ENCODE measurements around the gene STK17A. TPM values are rescaled to one million over a fixed set of nuclear protein-coding genes. Genes with fewer than 3 reads are reported as not detected.

Gene STK17A
- total RNA-seq, 2 donors from 2014 or later, result 15.6 to 18.4 TPM

- no peaks in the 10 kb centered on the region for H3K36me3 ChIP-seq (ENCODE audit: control insufficient read depth, insufficient read depth, low read length)
- no peak for TF ChIP-seq CTCF (conservative IDR thresholded peaks at IDR 0.05)
- H3K9me3 ChIP-seq (ENCODE audit: control insufficient read depth, low read length), result no peaks in the 10 kb centered on the region
- H3K4me1 Mint-ChIP-seq, result peaks cover 7% of the 10 kb centered on the region
- no peak overlapping the region for H3K4me3 ChIP-seq (ENCODE audit: low read length)
- no peak for DNase-seq
- H3K27ac Mint-ChIP-seq, result no peak overlapping the region
- H3K9me3 Mint-ChIP-seq, result no peaks in the 10 kb centered on the region
- peaks cover 1% of the 10 kb centered on the region for H3K27me3 Mint-ChIP-seq (ENCODE audit: insufficient read depth)
- no peak overlapping the region for H3K9ac ChIP-seq (ENCODE audit: extremely low read depth, low read length, poor library complexity, severe bottlenecking)
- H3K36me3 Mint-ChIP-seq (ENCODE audit: low read depth), result no peaks in the 10 kb centered on the region
- no peak overlapping the region for H3K4me3 Mint-ChIP-seq
- no peaks in the 10 kb centered on the region for H3K27me3 ChIP-seq (ENCODE audit: control insufficient read depth, insufficient read depth, low read length, poor library complexity, severe bottlenecking)
- WGBS, 2 experiments (ENCODE audit: insufficient coverage in 1 of 2, insufficient read length in 1 of 2), result 98% methylated on average over 3 of the region's 3 CpGs; no CpG with 5 or more reads in 1 of the 2 experiments
- H3K27ac ChIP-seq (ENCODE audit: low read depth, low read length), result no peak overlapping the region
- no peaks in the 10 kb centered on the region for H3K4me1 ChIP-seq (ENCODE audit: control insufficient read depth, insufficient read depth, low read length)
These were observed 28.9 kb upstream of the STK17A start for GRCh38 chr7:43553999-43554398.

- H3K9ac ChIP-seq (ENCODE audit: extremely low read depth, low read length, poor library complexity, severe bottlenecking), result no peak overlapping the region
- peaks cover 1% of the 10 kb centered on the region for H3K27me3 Mint-ChIP-seq (ENCODE audit: insufficient read depth)
- H3K27ac Mint-ChIP-seq, result no peak overlapping the region
- H3K4me1 Mint-ChIP-seq, result peaks cover 7% of the 10 kb centered on the region
- no peak for DNase-seq
- no peaks in the 10 kb centered on the region for H3K9me3 ChIP-seq (ENCODE audit: control insufficient read depth, low read length)
- H3K4me3 Mint-ChIP-seq, result no peak overlapping the region
- H3K36me3 Mint-ChIP-seq (ENCODE audit: low read depth), result no peaks in the 10 kb centered on the region
- no peak for TF ChIP-seq CTCF (conservative IDR thresholded peaks at IDR 0.05)
- no peaks in the 10 kb centered on the region for H3K9me3 Mint-ChIP-seq
- 86 to 89% methylated on average over 8 to 15 of the region's 15 CpGs for WGBS, 2 experiments (ENCODE audit: insufficient coverage in 1 of 2, insufficient read length in 1 of 2)
- H3K4me1 ChIP-seq (ENCODE audit: control insufficient read depth, insufficient read depth, low read length), result no peaks in the 10 kb centered on the region
- no peak overlapping the region for H3K27ac ChIP-seq (ENCODE audit: low read depth, low read length)
- no peak overlapping the region for H3K4me3 ChIP-seq (ENCODE audit: low read length)
- H3K36me3 ChIP-seq (ENCODE audit: control insufficient read depth, insufficient read depth, low read length), result no peaks in the 10 kb centered on the region
- H3K27me3 ChIP-seq (ENCODE audit: control insufficient read depth, insufficient read depth, low read length, poor library complexity, severe bottlenecking), result no peaks in the 10 kb centered on the region
These were observed 28.5 kb upstream of the STK17A start for GRCh38 chr7:43554423-43554822.

- H3K4me3 Mint-ChIP-seq, result no peak overlapping the region
- no peak overlapping the region for H3K4me3 ChIP-seq (ENCODE audit: low read length)
- no peaks in the 10 kb centered on the region for H3K36me3 ChIP-seq (ENCODE audit: control insufficient read depth, insufficient read depth, low read length)
- H3K27me3 ChIP-seq (ENCODE audit: control insufficient read depth, insufficient read depth, low read length, poor library complexity, severe bottlenecking), result no peaks in the 10 kb centered on the region
- 92 to 98% methylated on average over 5 to 7 of the region's 7 CpGs for WGBS, 2 experiments (ENCODE audit: insufficient coverage in 1 of 2, insufficient read length in 1 of 2)
- no peaks in the 10 kb centered on the region for H3K4me1 ChIP-seq (ENCODE audit: control insufficient read depth, insufficient read depth, low read length)
- peaks cover 7% of the 10 kb centered on the region for H3K4me1 Mint-ChIP-seq
- no peak overlapping the region for H3K9ac ChIP-seq (ENCODE audit: extremely low read depth, low read length, poor library complexity, severe bottlenecking)
- H3K27ac ChIP-seq (ENCODE audit: low read depth, low read length), result no peak overlapping the region
- no peak overlapping the region for H3K27ac Mint-ChIP-seq
- no peaks in the 10 kb centered on the region for H3K9me3 Mint-ChIP-seq
- H3K36me3 Mint-ChIP-seq (ENCODE audit: low read depth), result no peaks in the 10 kb centered on the region
- no peak for DNase-seq
- H3K27me3 Mint-ChIP-seq (ENCODE audit: insufficient read depth), result no peaks in the 10 kb centered on the region
- TF ChIP-seq CTCF (conservative IDR thresholded peaks at IDR 0.05), result no peak
- H3K9me3 ChIP-seq (ENCODE audit: control insufficient read depth, low read length), result no peaks in the 10 kb centered on the region
These were observed 24.9 kb upstream of the STK17A start for GRCh38 chr7:43557831-43558495.

Data from endodermal cell (in vitro differentiated cells).